SK-N-SH (cell line): Measurements from ENCODE around the gene CLIC3.

ENCODE experiments used
- CTCF ChIP-seq: fragments of 200-600 bp; sonication (generic); IDR thresholded peaks from 2 replicates; pipeline ENCODE4 v1.6.1; 2017; ENCODE audit warnings: antibody characterized with exemption, mild to moderate bottlenecking, moderate library complexity
- EP300 ChIP-seq, 2 experiments: IDR thresholded peaks; 2 replicates each; pipeline versions ENCODE4 v1.4.0 to v1.6.1; 2012; ENCODE audit warnings: borderline replicate concordance in 1 of 2, low read depth in 1 of 2, low read length in 1 of 2
- POLR2AphosphoS5 ChIP-seq: IDR thresholded peaks from 2 replicates; pipeline ENCODE4 v1.6.1; 2012; ENCODE audit warnings: low read depth, low read length
- RXRA ChIP-seq: IDR thresholded peaks from 2 replicates; pipeline ENCODE4 v1.4.0; 2012; ENCODE audit warnings: low read depth, mild to moderate bottlenecking, borderline replicate concordance

GRCh38 chr9:136949239-136949816, 47.0 kb downstream of the CLIC3 start:
- no peak for TF ChIP-seq POLR2AphosphoS5
- TF ChIP-seq EP300 (IDR thresholded peaks at IDR 0.05; ENCODE audit: borderline replicate concordance in 1 of 2, low read depth in 1 of 2, low read length in 1 of 2) = no peak
- no peak for TF ChIP-seq CTCF
- TF ChIP-seq RXRA = no peak
